Panc1 (cell line): ENCODE measurements around the gene KCNIP4. TPM values are rescaled to one million over a fixed set of nuclear protein-coding genes. Genes with fewer than 3 reads are reported as not detected.

ENCODE experiments used
- ATAC-seq: fragments of 200-7000 bp; cut with Tn5 transposase; 2 replicates; pipeline ENCODE4 v1.9.1; 2020; ENCODE audit warnings: mild to moderate bottlenecking, moderate library complexity
- BruUV-seq: library from RNA; stranded (reverse); fragments of 400-500 nt; replicated peaks from 2 replicates; lab custom pipeline; 2021; lab: Mats Ljungman, UMichigan
- CTCF ChIA-PET: fragments of 300-600 bp; sonication (Branson Sonifier 250); formaldehyde crosslinking; loops from one replicate; lab custom pipeline; 2022; ENCODE audit warnings: antibody characterized with exemption; lab: Charles Lee
- POLR2A ChIA-PET: fragments of 300-600 bp; sonication (Branson Sonifier 250); formaldehyde crosslinking; loops from one replicate; lab custom pipeline; 2022; ENCODE audit warnings: antibody characterized with exemption; lab: Charles Lee
- DNase-seq: peaks from one replicate; pipeline ENCODE4 v3.0.0-alpha.2; 2010; ENCODE audit warnings: low read depth, low spot score
- H3K27ac ChIP-seq: 2 replicates; pipeline ENCODE4 v1.5.1; 2011; ENCODE audit warnings: mild to moderate bottlenecking, low read length, inconsistent platforms
- H3K27me3 ChIP-seq: fragments of 200-500 bp; sonication (Bioruptor generic); 2 replicates; pipeline ENCODE4 v1.6.0; 2014; ENCODE audit warnings: low read length, inconsistent platforms; ENCODE audit not compliant: control insufficient read depth, insufficient read depth
- H3K36me3 ChIP-seq: fragments of 200-500 bp; sonication (Bioruptor generic); 2 replicates; pipeline ENCODE4 v1.5.1; 2014; ENCODE audit warnings: inconsistent platforms, mild to moderate bottlenecking, low read length, moderate library complexity; ENCODE audit not compliant: control insufficient read depth, insufficient read depth
- H3K4me1 ChIP-seq: 2 replicates; pipeline ENCODE4 v1.5.1; 2011; ENCODE audit warnings: inconsistent platforms, mild to moderate bottlenecking, low read length, moderate library complexity; ENCODE audit not compliant: control insufficient read depth, insufficient read depth
- H3K4me3 ChIP-seq, 2 experiments: 2 replicates each; pipeline ENCODE4 v1.5.1; 2011 to 2012; ENCODE audit warnings: low read depth in 2 of 2, low read length in 2 of 2, mild to moderate bottlenecking in 2 of 2, inconsistent platforms in 1 of 2, moderate library complexity in 1 of 2
- H3K9me3 ChIP-seq: fragments of 200-500 bp; sonication (Bioruptor generic); 2 replicates; pipeline ENCODE4 v1.5.1; 2014; ENCODE audit warnings: low read depth, mild to moderate bottlenecking, inconsistent platforms, low read length, moderate library complexity; ENCODE audit not compliant: control insufficient read depth, insufficient read depth
- CTCF ChIP-seq: fragments of 450-650 bp; IDR thresholded peaks from 2 replicates; pipeline ENCODE4 v1.5.1; 2017; ENCODE audit warnings: mild to moderate bottlenecking
- POLR2AphosphoS5 ChIP-seq: IDR thresholded peaks from 2 replicates; pipeline ENCODE4 v1.6.1; 2012; ENCODE audit warnings: mild to moderate bottlenecking, low read depth, low read length, moderate library complexity
- SIN3A ChIP-seq: IDR thresholded peaks from 2 replicates; pipeline ENCODE4 v1.6.1; 2012; ENCODE audit warnings: low read depth, mild to moderate bottlenecking, low read length, moderate library complexity, borderline replicate concordance; ENCODE audit not compliant: insufficient read depth
- TCF7L2 ChIP-seq: IDR thresholded peaks from 2 replicates; pipeline ENCODE4 v1.6.1; 2011; ENCODE audit warnings: mild to moderate bottlenecking, low read depth, low read length, inconsistent platforms
- in situ Hi-C: cut with HindIII; loops from 2 replicates; pipeline ENCODE4 v1.10.0; 2016; ENCODE audit warnings: low sequenced_read_pairs, low pct_unique_long_range_greater_than_20kb
- intact Hi-C: fragments of 100-400 bp; cut with micrococcal nuclease; formaldehyde crosslinking; loops from one replicate; pipeline ENCODE4 v1.10.0; 2022; ENCODE audit not compliant: unreplicated experiment
- total RNA-seq: library from RNA; stranded (reverse); gene quantifications from one replicate; pipeline ENCODE4 v1.2.1, GENCODE V29; 2021; ENCODE audit not compliant: unreplicated experiment
- TF ChIP-seq, protein P1 (sequence below), 2 experiments: IDR thresholded peaks; 2 replicates each; pipeline ENCODE4 v1.6.1; 2011 to 2012; ENCODE audit warnings: low read depth in 2 of 2, control low read depth in 1 of 2, low read length in 1 of 2, mild to moderate bottlenecking in 1 of 2, moderate library complexity in 1 of 2; ENCODE audit not compliant: insufficient read depth in 1 of 2

Gene KCNIP4
- total RNA-seq, 1 experiment from 2014 or later, result not detected

- no TSS peak for BruUV-seq
- in situ Hi-C loops (no loop called here), intact Hi-C loops (no loop called here)
- TF ChIP-seq, protein P1, sequence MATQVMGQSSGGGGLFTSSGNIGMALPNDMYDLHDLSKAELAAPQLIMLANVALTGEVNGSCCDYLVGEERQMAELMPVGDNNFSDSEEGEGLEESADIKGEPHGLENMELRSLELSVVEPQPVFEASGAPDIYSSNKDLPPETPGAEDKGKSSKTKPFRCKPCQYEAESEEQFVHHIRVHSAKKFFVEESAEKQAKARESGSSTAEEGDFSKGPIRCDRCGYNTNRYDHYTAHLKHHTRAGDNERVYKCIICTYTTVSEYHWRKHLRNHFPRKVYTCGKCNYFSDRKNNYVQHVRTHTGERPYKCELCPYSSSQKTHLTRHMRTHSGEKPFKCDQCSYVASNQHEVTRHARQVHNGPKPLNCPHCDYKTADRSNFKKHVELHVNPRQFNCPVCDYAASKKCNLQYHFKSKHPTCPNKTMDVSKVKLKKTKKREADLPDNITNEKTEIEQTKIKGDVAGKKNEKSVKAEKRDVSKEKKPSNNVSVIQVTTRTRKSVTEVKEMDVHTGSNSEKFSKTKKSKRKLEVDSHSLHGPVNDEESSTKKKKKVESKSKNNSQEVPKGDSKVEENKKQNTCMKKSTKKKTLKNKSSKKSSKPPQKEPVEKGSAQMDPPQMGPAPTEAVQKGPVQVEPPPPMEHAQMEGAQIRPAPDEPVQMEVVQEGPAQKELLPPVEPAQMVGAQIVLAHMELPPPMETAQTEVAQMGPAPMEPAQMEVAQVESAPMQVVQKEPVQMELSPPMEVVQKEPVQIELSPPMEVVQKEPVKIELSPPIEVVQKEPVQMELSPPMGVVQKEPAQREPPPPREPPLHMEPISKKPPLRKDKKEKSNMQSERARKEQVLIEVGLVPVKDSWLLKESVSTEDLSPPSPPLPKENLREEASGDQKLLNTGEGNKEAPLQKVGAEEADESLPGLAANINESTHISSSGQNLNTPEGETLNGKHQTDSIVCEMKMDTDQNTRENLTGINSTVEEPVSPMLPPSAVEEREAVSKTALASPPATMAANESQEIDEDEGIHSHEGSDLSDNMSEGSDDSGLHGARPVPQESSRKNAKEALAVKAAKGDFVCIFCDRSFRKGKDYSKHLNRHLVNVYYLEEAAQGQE (IDR thresholded peaks at IDR 0.05; ENCODE audit: insufficient read depth in 1 of 2, low read depth in 2 of 2, low read length in 1 of 2), result no peak
- TF ChIP-seq POLR2AphosphoS5 (no peak), SIN3A (no peak), TCF7L2 (no peak), CTCF (no peak)
- DNase-seq (no peak), ATAC-seq (no peak)
- Histone ChIP-seq H3K9me3 (no peaks in the 10 kb centered on the region), H3K4me1 (no peaks in the 10 kb centered on the region), H3K27me3 (no peaks in the 10 kb centered on the region), H3K4me3 (no peak overlapping the region), H3K36me3 (no peaks in the 10 kb centered on the region), H3K27ac (no peak overlapping the region)
- ChIA-PET CTCF (no interaction called here), POLR2A (no interaction called here)
These were observed 27.6 kb upstream of the KCNIP4 start for GRCh38 chr4:21976166-21976565.

DNA sequence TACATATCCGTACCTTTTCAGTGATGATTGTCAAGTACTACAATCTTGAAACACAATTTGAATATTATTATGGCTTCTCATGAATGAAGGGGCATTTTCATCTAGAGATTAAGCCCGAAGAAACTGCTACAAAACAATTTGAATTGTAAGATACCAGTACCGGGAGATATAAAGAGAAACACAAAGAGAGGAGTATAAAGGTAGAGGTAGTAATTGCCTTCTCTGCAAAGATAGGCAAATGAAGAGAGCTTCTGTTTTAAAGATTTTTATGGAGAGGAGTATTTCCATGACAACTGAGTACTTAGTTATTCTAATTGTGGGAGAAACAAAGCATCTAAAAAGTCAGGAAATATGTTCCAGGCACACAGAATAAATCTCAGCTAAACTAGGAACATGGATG, 25.3 kb upstream of the KCNIP4 start:
- Histone ChIP-seq H3K27ac (no peak overlapping the region), H3K4me3 (no peak overlapping the region), H3K4me1 (no peaks in the 10 kb centered on the region), H3K9me3 (no peaks in the 10 kb centered on the region), H3K36me3 (no peaks in the 10 kb centered on the region), H3K27me3 (no peaks in the 10 kb centered on the region)
- BruUV-seq, result no TSS peak
- intact Hi-C loops, result no loop called here
- TF ChIP-seq CTCF (no peak), TCF7L2 (no peak), POLR2AphosphoS5 (no peak), SIN3A (no peak)
- TF ChIP-seq, protein P1 (IDR thresholded peaks at IDR 0.05; ENCODE audit: insufficient read depth in 1 of 2, low read depth in 2 of 2, low read length in 1 of 2), result no peak
- in situ Hi-C loops, result no loop called here
- POLR2A ChIA-PET, result no interaction called here
- CTCF ChIA-PET, result no interaction called here
- DNase-seq, result no peak
- ATAC-seq, result no peak
